Kidney glomerular epithelial cell (primary cell): ENCODE results near the gene CNIH2.
"Not testable (repeated sequence)": the region's sequence is repeated elsewhere in the genome, so short reads cannot be mapped to it uniquely, and the experiment has no call there.

ENCODE experiments used
- DNase-seq: peaks from one replicate; lab custom pipeline; 2025; lab: John Stamatoyannopoulos, UW

CNIH2 gene

DNA sequence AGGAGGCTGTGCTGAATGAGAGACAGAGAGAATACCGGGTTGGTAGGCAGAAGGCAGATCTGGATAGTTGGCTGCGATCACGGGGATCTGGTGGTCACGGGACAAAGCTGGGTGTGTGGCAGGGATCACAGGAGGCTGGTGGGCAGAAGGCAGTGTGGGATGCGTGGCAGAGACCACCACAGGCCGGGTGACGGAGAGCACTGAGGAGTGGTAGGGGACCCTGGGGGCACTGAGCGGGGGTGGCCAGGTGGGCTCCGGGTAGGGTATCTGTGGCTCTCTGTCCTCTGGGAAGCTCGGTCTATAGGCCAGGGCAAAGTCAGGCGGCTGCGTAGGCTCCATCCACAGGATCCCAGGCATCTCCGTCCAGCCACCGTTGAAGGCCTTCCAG is 37.5 kb downstream of the CNIH2 start:
- no peak for DNase-seq

GRCh38 chr11:66315921-66316811 is 38.2 kb downstream of the CNIH2 start:
- DNase-seq: no peak

- no peak for DNase-seq
These were observed 38.9 kb downstream of the CNIH2 start, which contains the start of gene CD248 for GRCh38 chr11:66316849-66317251. Gene CD248 (minus strand): TSS chr11:66317044. CDS start chr11:66317027, 17 bp downstream.

GRCh38 chr11:66317322-66317722 is 39.3 kb downstream of the CNIH2 start:
- no peak for DNase-seq

- DNase-seq: no peak
These were observed 40.0 kb downstream of the CNIH2 start for GRCh38 chr11:66317723-66318599.

- DNase-seq: no peak
These were observed 40.6 kb downstream of the CNIH2 start for GRCh38 chr11:66318600-66318970.

GRCh38 chr11:66320289-66320688 is 42.3 kb downstream of the CNIH2 start:
- DNase-seq: not testable (repeated sequence)

- DNase-seq: not testable (repeated sequence)
These were observed 42.8 kb downstream of the CNIH2 start for GRCh38 chr11:66320748-66321147.

GRCh38 chr11:66321606-66322005 is 43.6 kb downstream of the CNIH2 start:
- no peak for DNase-seq

DNA sequence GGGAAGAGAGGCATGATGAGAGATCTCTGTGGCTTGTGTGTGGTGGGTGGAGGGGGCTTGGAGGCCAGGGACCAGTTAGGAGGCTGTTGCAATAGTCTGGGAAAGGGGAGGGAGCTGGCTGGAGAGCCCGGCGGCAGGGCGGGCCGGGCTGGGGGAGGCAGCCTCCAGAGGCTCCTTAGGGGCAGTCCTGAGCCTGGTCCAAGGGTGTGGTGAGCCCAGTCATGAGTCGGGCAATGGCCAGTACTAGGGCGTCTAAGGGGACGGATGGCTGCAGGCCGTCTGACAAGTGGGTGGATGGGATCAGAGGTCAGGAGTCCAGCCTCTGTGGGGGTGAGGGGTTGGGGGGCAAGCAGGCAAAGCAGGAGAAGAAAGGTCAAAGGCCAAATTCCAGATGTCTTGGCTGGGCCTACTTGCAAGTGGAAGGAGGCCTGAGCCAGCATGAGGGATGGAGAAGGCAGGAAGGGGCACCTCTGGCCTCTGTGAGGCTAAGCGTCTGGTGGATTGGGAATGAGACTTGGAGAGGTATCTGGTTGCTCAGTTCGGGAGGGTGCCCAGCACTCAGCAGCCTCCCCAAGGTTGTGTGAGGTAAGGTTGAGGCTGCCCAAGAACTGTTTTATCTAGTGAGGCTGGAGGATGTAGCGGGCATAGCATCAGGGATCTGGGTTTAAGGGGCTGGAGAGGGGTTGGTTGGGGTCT is 44.9 kb downstream of the CNIH2 start:
- no peak for DNase-seq

DNA sequence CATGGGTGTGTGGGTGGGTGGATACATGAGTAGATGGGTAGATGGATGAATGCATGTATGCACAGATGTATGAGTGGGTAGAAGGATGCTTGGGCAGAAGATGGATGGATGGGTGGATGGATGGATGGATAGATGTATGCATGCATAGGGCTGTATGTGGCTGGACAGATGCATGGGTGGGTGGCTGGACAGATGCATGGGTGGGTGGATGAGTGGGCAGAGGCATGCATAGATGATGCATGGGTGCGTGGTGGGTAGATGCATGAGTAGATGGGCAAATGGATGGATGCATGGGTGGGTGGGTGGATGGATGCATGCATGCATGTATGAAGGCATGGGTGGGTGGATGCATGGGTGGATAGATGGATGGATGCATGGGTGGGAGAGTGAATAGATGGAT is 45.7 kb downstream of the CNIH2 start:
- DNase-seq: no peak

- DNase-seq: no peak
These were observed 46.7 kb downstream of the CNIH2 start for GRCh38 chr11:66324664-66325063.

DNA sequence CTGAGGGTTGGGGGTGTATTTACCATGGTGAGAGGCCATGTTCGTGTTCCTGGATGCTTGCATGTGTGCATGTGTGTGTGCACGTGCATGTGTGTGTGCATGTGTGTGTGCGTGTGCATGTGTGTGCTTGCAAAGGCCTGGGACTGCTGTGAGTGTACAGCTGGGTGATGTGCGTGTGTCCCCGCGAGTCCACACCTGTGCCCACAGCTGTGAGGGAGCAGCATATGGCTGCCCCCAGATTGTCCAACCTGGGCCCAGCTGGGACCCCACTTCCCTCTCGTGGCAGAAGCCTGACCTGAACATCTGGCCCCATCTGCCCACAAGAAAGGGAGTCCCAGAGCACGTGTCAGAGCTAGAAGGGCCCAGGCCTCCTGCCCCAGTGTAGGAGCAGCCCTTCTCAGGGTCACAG is 47.3 kb downstream of the CNIH2 start:
- DNase-seq: no peak

GRCh38 chr11:66326261-66327111 is 48.5 kb downstream of the CNIH2 start:
- no peak for DNase-seq

DNA sequence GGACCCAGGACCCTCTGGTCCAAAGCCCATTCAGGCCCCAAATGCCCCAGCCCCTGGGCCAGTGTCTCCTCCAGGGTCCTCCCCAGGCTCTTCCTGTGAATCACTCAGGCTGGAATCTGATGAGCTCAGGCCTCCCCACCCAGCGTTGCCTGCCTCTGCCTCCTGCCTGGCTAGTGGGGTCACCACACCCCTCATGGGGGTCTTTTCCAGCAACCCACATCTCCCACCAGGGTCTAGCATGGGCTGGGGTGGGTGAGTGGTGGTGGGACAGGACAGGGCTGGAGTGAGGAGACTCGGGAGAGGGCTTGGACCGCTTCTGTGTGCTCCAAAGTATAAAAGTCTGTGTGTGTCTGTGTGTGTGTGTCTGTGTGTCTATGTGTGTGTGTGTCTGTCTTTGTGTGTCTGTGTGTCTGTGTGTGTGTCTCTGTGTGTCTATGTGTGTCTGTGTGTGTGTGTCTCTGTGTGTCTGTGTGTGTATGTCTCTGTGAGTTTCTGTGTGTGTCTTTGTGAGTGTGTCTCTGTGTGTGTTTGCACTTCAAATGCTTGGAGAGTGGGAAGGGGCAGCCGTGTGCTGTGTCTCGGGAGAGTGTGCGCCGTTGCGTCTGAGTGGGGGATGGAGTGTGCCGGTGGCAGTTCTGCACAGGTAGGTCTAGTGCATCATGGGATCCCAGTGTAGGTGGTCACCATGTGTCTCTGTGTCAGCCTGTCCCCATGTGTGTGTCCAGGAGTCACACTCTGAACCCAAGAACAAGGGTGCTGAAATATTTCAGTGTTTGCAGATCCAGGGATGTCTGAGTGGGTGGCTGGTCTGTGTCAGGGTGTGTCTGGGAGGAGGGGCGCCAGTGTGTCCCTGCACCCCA is 49.4 kb downstream of the CNIH2 start:
- peak; percentile 14 for DNase-seq

DNA sequence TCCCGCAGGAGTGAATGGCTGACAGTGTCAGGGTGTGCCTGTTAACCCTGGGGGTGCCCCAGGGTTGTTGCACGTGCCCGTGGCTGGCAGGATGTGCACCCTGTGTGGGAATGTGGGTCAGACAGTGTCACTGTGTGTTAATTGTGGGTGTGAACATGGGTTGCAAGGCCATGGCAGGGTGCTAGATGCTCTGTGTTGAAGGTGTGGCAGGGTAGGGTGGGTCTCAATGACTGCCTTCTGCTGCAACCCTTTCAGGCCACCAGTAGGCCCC is 50.0 kb downstream of the CNIH2 start:
- DNase-seq: no peak

DNA sequence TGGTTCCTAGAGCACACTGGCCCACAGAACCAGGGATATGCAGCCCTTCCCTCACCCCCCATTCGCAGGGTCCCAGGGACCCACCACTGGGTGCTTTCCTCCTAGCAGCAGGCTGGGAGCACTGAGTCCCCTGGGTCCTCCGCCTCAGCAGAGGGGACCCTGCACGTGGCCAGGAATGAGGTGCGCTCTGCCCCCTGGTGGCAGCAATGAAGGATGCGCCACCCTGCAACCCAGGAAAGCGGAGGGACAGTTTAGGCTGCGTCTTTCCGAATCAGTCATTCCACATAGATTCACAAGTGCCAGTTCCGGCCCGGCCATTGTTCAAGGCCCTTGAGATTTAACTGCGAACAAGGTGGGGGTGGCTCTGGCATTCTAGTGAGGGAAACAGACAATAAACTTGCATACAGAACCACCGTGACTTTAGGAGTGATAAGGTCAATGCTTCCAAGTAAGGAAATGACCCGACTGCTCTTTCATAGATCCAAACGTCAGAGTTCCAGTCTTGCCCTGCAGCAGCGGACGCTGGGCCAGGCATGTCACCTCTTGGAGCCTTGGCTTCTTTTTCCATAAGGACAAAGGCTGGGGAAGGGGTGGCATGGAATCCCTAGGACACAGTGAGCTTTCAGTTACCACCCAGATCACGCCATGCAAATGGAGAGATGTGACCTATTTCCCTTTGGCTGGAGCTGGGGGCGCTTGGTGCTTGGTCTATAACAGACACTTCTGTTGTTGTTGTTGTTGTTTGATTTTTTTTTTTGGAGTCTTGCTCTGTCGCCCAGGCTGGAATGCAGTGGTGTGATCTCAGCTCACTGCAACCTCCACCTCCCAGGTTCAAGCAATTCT is 50.5 kb downstream of the CNIH2 start:
- peak; percentile 52 for DNase-seq

- DNase-seq: no peak
These were observed 51.2 kb downstream of the CNIH2 start for GRCh38 chr11:66329165-66329673.

GRCh38 chr11:66330931-66331330 is 53.0 kb downstream of the CNIH2 start:
- DNase-seq: no peak
